CD14-positive monocyte (primary cell): Measurements from ENCODE around the gene FIBIN. TPM values are rescaled to one million over a fixed set of nuclear protein-coding genes. Genes with fewer than 3 reads are reported as not detected.

ENCODE experiments used
- DNase-seq, 3 donors: peaks; one replicate each; pipeline ENCODE4 v3.0.0-alpha.2; 2011 to 2022
- H2AFZ ChIP-seq: 2 replicates; pipeline ENCODE4 v1.6.0; 2012; ENCODE audit warnings: mild to moderate bottlenecking, low read depth, low read length, inconsistent platforms; ENCODE audit not compliant: insufficient read depth, poor library complexity, severe bottlenecking
- H3K27ac ChIP-seq, 2 donors: 1 replicate in 1 of 2; 2 replicates in 1 of 2; pipeline ENCODE4 v1.5.1; 2012 to 2013; ENCODE audit warnings: low read length in 2 of 2, control low read depth in 1 of 2, inconsistent platforms in 1 of 2, low read depth in 1 of 2, mild to moderate bottlenecking in 1 of 2
- H3K27me3 ChIP-seq, 2 donors: one replicate each; pipeline versions ENCODE4 v1.6.0 to v1.6.1; 2011 to 2013; ENCODE audit warnings: low read length in 2 of 2; ENCODE audit not compliant: control insufficient read depth in 2 of 2, insufficient read depth in 2 of 2
- H3K36me3 ChIP-seq, 2 donors: replicated peaks in 1 of 2; 1 replicate in 1 of 2; 2 replicates in 1 of 2; pipeline versions ENCODE4 v1.5.1 to v1.6.1; 2012 to 2013; ENCODE audit warnings: low read length in 2 of 2, control low read depth in 1 of 2, inconsistent platforms in 1 of 2, mild to moderate bottlenecking in 1 of 2; ENCODE audit not compliant: insufficient read depth in 2 of 2, control insufficient read depth in 1 of 2
- H3K4me1 ChIP-seq, 2 donors: 1 replicate in 1 of 2; 2 replicates in 1 of 2; pipeline versions ENCODE4 v1.5.1 to v1.6.1; 2012 to 2013; ENCODE audit warnings: low read length in 2 of 2, control low read depth in 1 of 2, inconsistent platforms in 1 of 2, mild to moderate bottlenecking in 1 of 2, moderate library complexity in 1 of 2; ENCODE audit not compliant: insufficient read depth in 2 of 2, control insufficient read depth in 1 of 2
- H3K4me2 ChIP-seq: replicated peaks from 2 replicates; pipeline ENCODE3; 2012; ENCODE audit warnings: low read length, moderate library complexity, mild to moderate bottlenecking; ENCODE audit not compliant: poor library complexity, severe bottlenecking; ENCODE audit errors: extremely low read depth
- H3K4me3 ChIP-seq, 3 experiments: fragments of 200-600 bp in 1 of 3; sonication (generic) in 1 of 3; replicated peaks in 1 of 3; 1 replicate in 2 of 3; 2 replicates in 1 of 3; pipeline ENCODE4 v1.5.1; 2011 to 2013; ENCODE audit warnings: low read length in 3 of 3, mild to moderate bottlenecking in 3 of 3, control low read depth in 2 of 3, low read depth in 2 of 3, inconsistent platforms in 1 of 3, moderate library complexity in 1 of 3
- H3K79me2 ChIP-seq: 2 replicates; pipeline ENCODE4 v1.6.0; 2012; ENCODE audit warnings: mild to moderate bottlenecking, control low read depth, inconsistent platforms, low read length, moderate library complexity; ENCODE audit not compliant: insufficient read depth
- H3K9ac ChIP-seq: 2 replicates; pipeline ENCODE4 v1.6.0; 2017; ENCODE audit warnings: low read length, mild to moderate bottlenecking; ENCODE audit not compliant: insufficient read depth, poor library complexity, severe bottlenecking
- H3K9me3 ChIP-seq, 2 donors: replicated peaks in 1 of 2; 1 replicate in 1 of 2; 2 replicates in 1 of 2; pipeline versions ENCODE4 v1.5.1 to v1.6.1; 2012 to 2013; ENCODE audit warnings: low read length in 2 of 2, control low read depth in 1 of 2; ENCODE audit not compliant: control insufficient read depth in 1 of 2, insufficient read depth in 1 of 2
- H4K20me1 ChIP-seq: 2 replicates; pipeline ENCODE4 v1.6.0; 2012; ENCODE audit warnings: mild to moderate bottlenecking, low read length, control low read depth, moderate library complexity; ENCODE audit not compliant: insufficient read depth
- H3K27ac Mint-ChIP-seq, 7 donors: one replicate each; pipeline ENCODE4 v1.8.0; 2020; ENCODE audit warnings: mild to moderate bottlenecking in 7 of 7, mixed read lengths in 7 of 7, moderate library complexity in 6 of 7, inconsistent platforms in 2 of 7
- H3K27me3 Mint-ChIP-seq, 3 donors: one replicate each; pipeline ENCODE4 v1.8.0; 2021 to 2022; ENCODE audit warnings: low read depth in 3 of 3, mild to moderate bottlenecking in 3 of 3, mixed read lengths in 3 of 3, moderate library complexity in 3 of 3, inconsistent platforms in 1 of 3
- H3K36me3 Mint-ChIP-seq, 2 donors: one replicate each; pipeline ENCODE4 v1.8.0; 2020; ENCODE audit warnings: mixed read lengths in 2 of 2, inconsistent platforms in 1 of 2, mild to moderate bottlenecking in 1 of 2
- H3K4me1 Mint-ChIP-seq: one replicate; pipeline ENCODE4 v1.8.0; 2020; ENCODE audit warnings: mild to moderate bottlenecking, mixed read lengths
- H3K4me3 Mint-ChIP-seq, 2 donors: one replicate each; pipeline ENCODE4 v1.8.0; 2020; ENCODE audit warnings: mild to moderate bottlenecking in 2 of 2, mixed read lengths in 2 of 2, moderate library complexity in 1 of 2
- H3K9me3 Mint-ChIP-seq, 7 donors: one replicate each; pipeline ENCODE4 v1.8.0; 2020 to 2022; ENCODE audit warnings: mixed read lengths in 7 of 7, mild to moderate bottlenecking in 6 of 7, moderate library complexity in 6 of 7, inconsistent platforms in 2 of 7
- WGBS: methylation state at CpG from one replicate; pipeline ENCODE4 v1.1.5; 2013; ENCODE audit warnings: missing lambda C conversion rate; ENCODE audit not compliant: insufficient coverage; 5-methylcytosine and 5-hydroxymethylcytosine counted together
- intact Hi-C, 2 donors: fragments of 100-400 bp; cut with micrococcal nuclease; formaldehyde crosslinking; loops; one replicate each; pipeline versions ENCODE4 v1.15.0 to v1.15.1; 2023
- polyA plus RNA-seq, 3 donors: library from polyadenylated mRNA; depleted of rRNA in 1 of 3; unstranded in 2 of 3; stranded (reverse) in 1 of 3; fragments of 300-500 nt in 2 of 3; fragments of >200 nt in 1 of 3; fragmentation: Illumina TruSeq in 2 of 3; gene quantifications; 1 replicate in 2 of 3; 2 replicates in 1 of 3; pipeline ENCODE4 v1.2.3, GENCODE V29; 2012 to 2021
- TF ChIP-seq, protein P1 (sequence below): fragments of 200-600 bp; IDR thresholded peaks from one replicate; pipeline ENCODE4 v1.8.0; 2022; ENCODE audit warnings: antibody characterized with exemption, mild to moderate bottlenecking

FIBIN gene
- polyA plus RNA-seq, 3 donors, result not detected

- WGBS, result 80% methylated on average over 2 of the region's 6 CpGs
These were observed 10.3 kb upstream of the FIBIN start for GRCh38 chr11:26983645-26984044.

GRCh38 chr11:26985470-26985869 lies 8.4 kb upstream of the FIBIN start:
- Histone ChIP-seq H3K4me1 (no peaks in the 10 kb centered on the region), H3K27me3 (no peaks in the 10 kb centered on the region), H3K4me3 (no peak overlapping the region), H3K27ac (no peak overlapping the region), H2AFZ (no peak overlapping the region), H3K9ac (no peak overlapping the region), H3K4me2 (no peak overlapping the region), H3K79me2 (no peaks in the 10 kb centered on the region), H3K36me3 (no peaks in the 10 kb centered on the region), H4K20me1 (no peaks in the 10 kb centered on the region), H3K9me3 (peaks cover 5 to 11% of the 10 kb centered on the region in 2 donors)
- H3K36me3 Mint-ChIP-seq, result no peaks in the 10 kb centered on the region
- H3K27me3 Mint-ChIP-seq, result peaks cover 0 to 1% (median 0%) of the 10 kb centered on the region in 3 donors
- no peaks in the 10 kb centered on the region for H3K4me1 Mint-ChIP-seq
- DNase-seq, result no peak
- peaks cover 1 to 9% (median 5%) of the 10 kb centered on the region in 7 donors for H3K9me3 Mint-ChIP-seq
- intact Hi-C loops, result no loop called here
- no CpG with 5 or more reads among the region's 1 CpG for WGBS
- TF ChIP-seq, protein P1, sequence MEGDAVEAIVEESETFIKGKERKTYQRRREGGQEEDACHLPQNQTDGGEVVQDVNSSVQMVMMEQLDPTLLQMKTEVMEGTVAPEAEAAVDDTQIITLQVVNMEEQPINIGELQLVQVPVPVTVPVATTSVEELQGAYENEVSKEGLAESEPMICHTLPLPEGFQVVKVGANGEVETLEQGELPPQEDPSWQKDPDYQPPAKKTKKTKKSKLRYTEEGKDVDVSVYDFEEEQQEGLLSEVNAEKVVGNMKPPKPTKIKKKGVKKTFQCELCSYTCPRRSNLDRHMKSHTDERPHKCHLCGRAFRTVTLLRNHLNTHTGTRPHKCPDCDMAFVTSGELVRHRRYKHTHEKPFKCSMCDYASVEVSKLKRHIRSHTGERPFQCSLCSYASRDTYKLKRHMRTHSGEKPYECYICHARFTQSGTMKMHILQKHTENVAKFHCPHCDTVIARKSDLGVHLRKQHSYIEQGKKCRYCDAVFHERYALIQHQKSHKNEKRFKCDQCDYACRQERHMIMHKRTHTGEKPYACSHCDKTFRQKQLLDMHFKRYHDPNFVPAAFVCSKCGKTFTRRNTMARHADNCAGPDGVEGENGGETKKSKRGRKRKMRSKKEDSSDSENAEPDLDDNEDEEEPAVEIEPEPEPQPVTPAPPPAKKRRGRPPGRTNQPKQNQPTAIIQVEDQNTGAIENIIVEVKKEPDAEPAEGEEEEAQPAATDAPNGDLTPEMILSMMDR, result no peak
- no peak overlapping the region for H3K27ac Mint-ChIP-seq
- H3K4me3 Mint-ChIP-seq, result no peak overlapping the region

More at GRCh38 chr11:26983645-26984044, 10.3 kb upstream of the FIBIN start:
- H3K9ac ChIP-seq, result no peak overlapping the region
- Mint-ChIP-seq H3K4me3 (no peak overlapping the region), H3K4me1 (no peaks in the 10 kb centered on the region), H3K27ac (no peak overlapping the region), H3K9me3 (peaks cover 1 to 13% (median 5%) of the 10 kb centered on the region in 7 donors), H3K27me3 (peaks cover 0 to 1% (median 0%) of the 10 kb centered on the region in 3 donors), H3K36me3 (no peaks in the 10 kb centered on the region)
- H3K27me3 ChIP-seq, result no peaks in the 10 kb centered on the region
- no peaks in the 10 kb centered on the region for H3K79me2 ChIP-seq
- no peaks in the 10 kb centered on the region for H4K20me1 ChIP-seq
- no peaks in the 10 kb centered on the region for H3K4me1 ChIP-seq
- peaks cover 5 to 17% of the 10 kb centered on the region in 2 donors for H3K9me3 ChIP-seq
- no peak overlapping the region for H2AFZ ChIP-seq
- H3K36me3 ChIP-seq, result no peaks in the 10 kb centered on the region
- TF ChIP-seq, protein P1, result no peak
- intact Hi-C loops, result no loop called here
- DNase-seq, result no peak
- H3K27ac ChIP-seq, result no peak overlapping the region
- H3K4me2 ChIP-seq, result no peak overlapping the region
- H3K4me3 ChIP-seq, result no peak overlapping the region
